GM10266 (cell line): ENCODE measurements around the gene PUS10.
"Not testable (repeated sequence)": the region's sequence is repeated elsewhere in the genome, so short reads cannot be mapped to it uniquely, and the experiment has no call there.

Experiments used
- DNase-seq: peaks from one replicate; pipeline ENCODE4 v3.0.0; 2012; ENCODE audit errors: extremely low spot score
- CTCF ChIP-seq: IDR thresholded peaks from 2 replicates; pipeline ENCODE4 v1.5.1; 2012; ENCODE audit warnings: mild to moderate bottlenecking, low read depth; ENCODE audit not compliant: control insufficient read depth, insufficient read depth; ENCODE audit errors: missing control alignments

PUS10 gene

GRCh38 chr2:60991644-60992043 is 26.4 kb downstream of the PUS10 start:
- DNase-seq: no peak
- TF ChIP-seq CTCF: no peak

GRCh38 chr2:60989259-60989658 is 28.8 kb downstream of the PUS10 start:
- no peak for TF ChIP-seq CTCF
- no peak for DNase-seq

- DNase-seq: not testable (repeated sequence)
These were observed 30.4 kb downstream of the PUS10 start for GRCh38 chr2:60987656-60988055.

GRCh38 chr2:60987041-60987440 is 31.0 kb downstream of the PUS10 start:
- TF ChIP-seq CTCF: no peak
- no peak for DNase-seq

- TF ChIP-seq CTCF: no peak
- no peak for DNase-seq
These were observed 33.3 kb downstream of the PUS10 start for GRCh38 chr2:60984720-60985119.

- not testable (repeated sequence) for DNase-seq
These were observed 36.0 kb downstream of the PUS10 start for GRCh38 chr2:60982066-60982465.

- DNase-seq: no peak
- no peak for TF ChIP-seq CTCF
These were observed 37.8 kb downstream of the PUS10 start for GRCh38 chr2:60980071-60980815.

- no peak for DNase-seq
- TF ChIP-seq CTCF: no peak
These were observed 38.8 kb downstream of the PUS10 start for GRCh38 chr2:60979231-60979630.
